H1 (cell line): ENCODE measurements around the gene AKAP9. TPM values are rescaled to one million over a fixed set of nuclear protein-coding genes. Genes with fewer than 3 reads are reported as not detected.

Source experiments
- RXRA ChIP-seq: IDR thresholded peaks from 2 replicates; pipeline ENCODE4 v1.6.1; 2011; ENCODE audit warnings: low read depth, mild to moderate bottlenecking, low read length, moderate library complexity; ENCODE audit not compliant: insufficient read depth
- polyA plus RNA-seq, 7 experiments: library from polyadenylated mRNA; depleted of rRNA in 3 of 7; stranded (reverse) in 5 of 7; unstranded in 2 of 7; fragments of >200 nt in 5 of 7; fragments of 200-250 nt in 2 of 7; gene quantifications; 1 replicate in 5 of 7; 2 replicates in 1 of 7; 4 replicates in 1 of 7; pipeline versions ENCODE4 v1.2.1 to v1.2.3, GENCODE V29; 2011 to 2013; ENCODE audit warnings: missing spikeins in 2 of 7, mixed read lengths in 2 of 7
- total RNA-seq: library from RNA; stranded (reverse); fragmentation: NEBNext Ultra II Directional; extraction: Animal tissue kit (Norgen Biotek cat#: 25700); gene quantifications from 2 replicates; pipeline ENCODE4 v1.2.1, GENCODE V29; 2021
- TF ChIP-seq, protein P1 (sequence below): fragments of 300-600 bp; sonication (generic); IDR thresholded peaks from 2 replicates; pipeline ENCODE4 v1.7.1; 2012; ENCODE audit warnings: low read length, moderate library complexity, mild to moderate bottlenecking, inconsistent platforms; ENCODE audit not compliant: insufficient replicate concordance

The AKAP9 gene
- total and polyA plus RNA-seq, 2 of the 8 experiments (the other 6 are each of a cell fraction or from before 2014, with no cell fraction given), result 6.2 to 26.3 TPM

DNA sequence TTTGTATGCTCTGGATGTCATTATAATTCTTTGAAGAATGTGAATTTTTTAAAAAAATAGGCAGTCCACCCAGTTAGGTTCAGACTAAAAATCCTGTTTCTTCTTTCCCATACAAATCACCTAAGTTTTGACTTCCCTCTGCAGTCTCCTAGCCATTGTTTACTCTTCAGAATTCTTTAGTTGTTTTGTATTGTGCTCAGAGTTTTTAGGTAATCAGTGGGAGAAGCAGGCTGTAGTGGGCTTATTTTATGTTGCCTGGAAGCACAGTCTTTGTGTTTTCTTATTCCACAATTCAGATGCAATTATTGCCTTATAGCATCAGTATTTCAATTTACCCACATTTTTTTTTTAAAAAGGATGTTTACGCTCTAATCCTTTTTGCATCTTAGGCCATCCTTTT, 94.9 kb downstream of the AKAP9 start (continued):
- TF ChIP-seq, protein P1, sequence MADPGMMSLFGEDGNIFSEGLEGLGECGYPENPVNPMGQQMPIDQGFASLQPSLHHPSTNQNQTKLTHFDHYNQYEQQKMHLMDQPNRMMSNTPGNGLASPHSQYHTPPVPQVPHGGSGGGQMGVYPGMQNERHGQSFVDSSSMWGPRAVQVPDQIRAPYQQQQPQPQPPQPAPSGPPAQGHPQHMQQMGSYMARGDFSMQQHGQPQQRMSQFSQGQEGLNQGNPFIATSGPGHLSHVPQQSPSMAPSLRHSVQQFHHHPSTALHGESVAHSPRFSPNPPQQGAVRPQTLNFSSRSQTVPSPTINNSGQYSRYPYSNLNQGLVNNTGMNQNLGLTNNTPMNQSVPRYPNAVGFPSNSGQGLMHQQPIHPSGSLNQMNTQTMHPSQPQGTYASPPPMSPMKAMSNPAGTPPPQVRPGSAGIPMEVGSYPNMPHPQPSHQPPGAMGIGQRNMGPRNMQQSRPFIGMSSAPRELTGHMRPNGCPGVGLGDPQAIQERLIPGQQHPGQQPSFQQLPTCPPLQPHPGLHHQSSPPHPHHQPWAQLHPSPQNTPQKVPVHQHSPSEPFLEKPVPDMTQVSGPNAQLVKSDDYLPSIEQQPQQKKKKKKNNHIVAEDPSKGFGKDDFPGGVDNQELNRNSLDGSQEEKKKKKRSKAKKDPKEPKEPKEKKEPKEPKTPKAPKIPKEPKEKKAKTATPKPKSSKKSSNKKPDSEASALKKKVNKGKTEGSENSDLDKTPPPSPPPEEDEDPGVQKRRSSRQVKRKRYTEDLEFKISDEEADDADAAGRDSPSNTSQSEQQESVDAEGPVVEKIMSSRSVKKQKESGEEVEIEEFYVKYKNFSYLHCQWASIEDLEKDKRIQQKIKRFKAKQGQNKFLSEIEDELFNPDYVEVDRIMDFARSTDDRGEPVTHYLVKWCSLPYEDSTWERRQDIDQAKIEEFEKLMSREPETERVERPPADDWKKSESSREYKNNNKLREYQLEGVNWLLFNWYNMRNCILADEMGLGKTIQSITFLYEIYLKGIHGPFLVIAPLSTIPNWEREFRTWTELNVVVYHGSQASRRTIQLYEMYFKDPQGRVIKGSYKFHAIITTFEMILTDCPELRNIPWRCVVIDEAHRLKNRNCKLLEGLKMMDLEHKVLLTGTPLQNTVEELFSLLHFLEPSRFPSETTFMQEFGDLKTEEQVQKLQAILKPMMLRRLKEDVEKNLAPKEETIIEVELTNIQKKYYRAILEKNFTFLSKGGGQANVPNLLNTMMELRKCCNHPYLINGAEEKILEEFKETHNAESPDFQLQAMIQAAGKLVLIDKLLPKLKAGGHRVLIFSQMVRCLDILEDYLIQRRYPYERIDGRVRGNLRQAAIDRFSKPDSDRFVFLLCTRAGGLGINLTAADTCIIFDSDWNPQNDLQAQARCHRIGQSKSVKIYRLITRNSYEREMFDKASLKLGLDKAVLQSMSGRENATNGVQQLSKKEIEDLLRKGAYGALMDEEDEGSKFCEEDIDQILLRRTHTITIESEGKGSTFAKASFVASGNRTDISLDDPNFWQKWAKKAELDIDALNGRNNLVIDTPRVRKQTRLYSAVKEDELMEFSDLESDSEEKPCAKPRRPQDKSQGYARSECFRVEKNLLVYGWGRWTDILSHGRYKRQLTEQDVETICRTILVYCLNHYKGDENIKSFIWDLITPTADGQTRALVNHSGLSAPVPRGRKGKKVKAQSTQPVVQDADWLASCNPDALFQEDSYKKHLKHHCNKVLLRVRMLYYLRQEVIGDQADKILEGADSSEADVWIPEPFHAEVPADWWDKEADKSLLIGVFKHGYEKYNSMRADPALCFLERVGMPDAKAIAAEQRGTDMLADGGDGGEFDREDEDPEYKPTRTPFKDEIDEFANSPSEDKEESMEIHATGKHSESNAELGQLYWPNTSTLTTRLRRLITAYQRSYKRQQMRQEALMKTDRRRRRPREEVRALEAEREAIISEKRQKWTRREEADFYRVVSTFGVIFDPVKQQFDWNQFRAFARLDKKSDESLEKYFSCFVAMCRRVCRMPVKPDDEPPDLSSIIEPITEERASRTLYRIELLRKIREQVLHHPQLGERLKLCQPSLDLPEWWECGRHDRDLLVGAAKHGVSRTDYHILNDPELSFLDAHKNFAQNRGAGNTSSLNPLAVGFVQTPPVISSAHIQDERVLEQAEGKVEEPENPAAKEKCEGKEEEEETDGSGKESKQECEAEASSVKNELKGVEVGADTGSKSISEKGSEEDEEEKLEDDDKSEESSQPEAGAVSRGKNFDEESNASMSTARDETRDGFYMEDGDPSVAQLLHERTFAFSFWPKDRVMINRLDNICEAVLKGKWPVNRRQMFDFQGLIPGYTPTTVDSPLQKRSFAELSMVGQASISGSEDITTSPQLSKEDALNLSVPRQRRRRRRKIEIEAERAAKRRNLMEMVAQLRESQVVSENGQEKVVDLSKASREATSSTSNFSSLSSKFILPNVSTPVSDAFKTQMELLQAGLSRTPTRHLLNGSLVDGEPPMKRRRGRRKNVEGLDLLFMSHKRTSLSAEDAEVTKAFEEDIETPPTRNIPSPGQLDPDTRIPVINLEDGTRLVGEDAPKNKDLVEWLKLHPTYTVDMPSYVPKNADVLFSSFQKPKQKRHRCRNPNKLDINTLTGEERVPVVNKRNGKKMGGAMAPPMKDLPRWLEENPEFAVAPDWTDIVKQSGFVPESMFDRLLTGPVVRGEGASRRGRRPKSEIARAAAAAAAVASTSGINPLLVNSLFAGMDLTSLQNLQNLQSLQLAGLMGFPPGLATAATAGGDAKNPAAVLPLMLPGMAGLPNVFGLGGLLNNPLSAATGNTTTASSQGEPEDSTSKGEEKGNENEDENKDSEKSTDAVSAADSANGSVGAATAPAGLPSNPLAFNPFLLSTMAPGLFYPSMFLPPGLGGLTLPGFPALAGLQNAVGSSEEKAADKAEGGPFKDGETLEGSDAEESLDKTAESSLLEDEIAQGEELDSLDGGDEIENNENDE, result peak; percentile 75
- no peak for TF ChIP-seq RXRA
